Measurements from ENCODE around the gene CCDC92B.
"Not testable (repeated sequence)": the region's sequence is repeated elsewhere in the genome, so short reads cannot be mapped to it uniquely, and the experiment has no call there.

DNA sequence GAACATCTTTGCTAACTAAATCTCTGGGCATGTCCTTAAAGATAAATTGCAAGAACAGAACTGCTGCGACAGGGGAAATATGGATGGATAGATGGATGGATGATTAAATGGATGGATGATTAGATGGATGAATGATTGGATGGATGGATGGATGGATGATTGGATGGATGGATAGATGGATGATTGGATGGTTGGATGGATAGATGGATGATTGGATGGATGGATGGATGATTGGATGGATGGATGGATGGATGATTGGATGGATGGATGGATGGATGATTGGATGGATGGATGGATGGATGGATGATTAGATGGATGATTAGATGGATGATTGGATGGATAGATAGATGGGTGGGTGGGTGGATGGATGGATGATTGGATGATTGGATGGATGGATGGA, 70.2 kb downstream of the CCDC92B start:
- TF ChIP-seq CTCF, POLR2A (IDR thresholded peaks at IDR 0.05): not testable (repeated sequence)

Data from lower leg skin (tissue), 3 donors.